Motor neuron (in vitro differentiated cells): ENCODE results near the gene GOLGA8A. TPM values are rescaled to one million over a fixed set of nuclear protein-coding genes. Genes with fewer than 3 reads are reported as not detected.
"Not testable (repeated sequence)": the region's sequence is repeated elsewhere in the genome, so short reads cannot be mapped to it uniquely, and the experiment has no call there.

Experiments used
- ATAC-seq, 8 experiments: fragments of 200-7000 bp; cut with Tn5 transposase; replicated peaks in 6 of 8; 2 replicates each; pipeline ENCODE4 v1.8.0; 2021; ENCODE audit warnings: mild to moderate bottlenecking in 8 of 8, moderate library complexity in 8 of 8
- H3K27ac ChIP-seq, 2 donors: fragments of 250-450 bp; sonication (Bioruptor Pico); 2 replicates each; pipeline ENCODE4 v1.9.0; 2021; ENCODE audit warnings: antibody characterized with exemption in 2 of 2, mild to moderate bottlenecking in 2 of 2, moderate library complexity in 1 of 2
- H3K4me1 ChIP-seq, 2 donors: fragments of 250-450 bp; sonication (Bioruptor Pico); replicated peaks in 1 of 2; 2 replicates each; pipeline ENCODE4 v1.6.1; 2021; ENCODE audit warnings: antibody characterized with exemption in 2 of 2, mild to moderate bottlenecking in 2 of 2, moderate library complexity in 1 of 2
- H3K4me3 ChIP-seq, 5 donors: fragments of 250-450 bp; sonication (Bioruptor Pico); 2 replicates each; pipeline ENCODE4 v1.9.0; 2021; ENCODE audit warnings: antibody characterized with exemption in 5 of 5, mild to moderate bottlenecking in 5 of 5, moderate library complexity in 4 of 5
- WGBS, 10 experiments: fragments of 450-650 bp; shearing (Covaris generic); methylation state at CpG; one replicate each; pipeline ENCODE4 v1.0.0; 2022; 5-methylcytosine and 5-hydroxymethylcytosine counted together
- in situ Hi-C, 9 experiments: fragments of 400-800 bp; cut with MboI; loops; one replicate each; pipeline ENCODE4 v1.15.0; 2021; ENCODE audit warnings: low sequenced_read_pairs in 9 of 9, low pct_unique_long_range_greater_than_20kb in 2 of 9; ENCODE audit not compliant: unreplicated experiment in 9 of 9
- total RNA-seq, 8 experiments: library from RNA; unstranded; fragments of 300-600 nt; gene quantifications; 2 replicates each; pipeline versions ENCODE4 v1.2.3 to v1.2.4, GENCODE V29; 2022

GOLGA8A gene
- total RNA-seq, 8 experiments from 2014 or later, result 33.7 to 129 (median 61.4) TPM

DNA sequence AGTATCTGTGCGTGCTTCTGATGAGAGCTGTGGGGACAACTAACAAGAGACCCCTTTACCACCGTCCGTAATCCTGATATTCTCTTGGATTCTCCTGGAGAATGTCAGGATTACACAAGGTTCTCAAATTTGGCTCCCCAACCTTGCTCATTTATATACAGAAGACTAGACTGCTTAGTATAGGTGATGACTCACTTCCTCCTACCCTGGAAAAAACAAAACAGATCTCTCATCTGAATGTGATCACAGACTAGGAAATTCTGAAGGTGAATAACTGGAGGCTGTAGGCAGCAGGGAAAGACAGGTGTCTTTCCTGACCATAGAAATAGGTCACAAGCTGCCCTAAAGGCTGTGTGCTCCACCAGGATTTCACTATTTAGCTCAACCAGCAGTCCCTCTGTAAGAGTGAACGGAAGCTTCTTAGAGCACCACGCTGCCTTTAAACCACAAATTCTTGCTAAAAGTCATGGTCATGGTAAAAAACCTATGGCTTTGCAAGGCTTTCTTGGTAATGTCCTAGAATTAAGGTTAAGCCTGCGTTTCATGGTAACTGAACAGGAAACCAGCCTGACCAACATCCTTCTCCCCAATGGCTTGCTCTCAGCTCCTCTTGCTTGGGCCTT, 39.9 kb downstream of the GOLGA8A start:
- in situ Hi-C loops, H3K4me1 ChIP-seq, ATAC-seq, H3K4me3 ChIP-seq, H3K27ac ChIP-seq: not testable (repeated sequence)
- no CpG with 5 or more reads among the region's 6 CpGs for WGBS, 10 experiments

DNA sequence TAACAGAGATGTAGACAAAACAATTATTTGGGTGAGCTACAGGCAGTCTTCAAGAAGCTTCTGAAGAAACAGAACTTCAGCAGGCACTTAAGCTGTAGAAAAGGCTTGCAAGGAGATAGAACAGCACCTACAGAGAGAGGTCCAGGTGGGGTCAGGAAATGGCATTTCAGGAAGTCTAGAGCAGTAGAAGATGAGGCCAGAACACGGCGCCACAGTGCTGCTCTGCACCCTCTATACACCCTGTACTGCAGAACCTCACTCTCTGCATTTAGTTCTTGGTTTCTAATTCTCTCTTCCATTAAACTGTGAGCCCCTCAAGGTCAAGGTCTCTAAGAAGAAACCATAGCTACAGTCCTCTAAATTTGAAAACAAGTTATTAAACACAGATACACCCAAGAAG, 44.6 kb downstream of the GOLGA8A start:
- in situ Hi-C loops, H3K4me1 ChIP-seq, ATAC-seq, H3K27ac ChIP-seq, H3K4me3 ChIP-seq: not testable (repeated sequence)
- WGBS, 10 experiments, result no CpG with 5 or more reads among the region's 2 CpGs

DNA sequence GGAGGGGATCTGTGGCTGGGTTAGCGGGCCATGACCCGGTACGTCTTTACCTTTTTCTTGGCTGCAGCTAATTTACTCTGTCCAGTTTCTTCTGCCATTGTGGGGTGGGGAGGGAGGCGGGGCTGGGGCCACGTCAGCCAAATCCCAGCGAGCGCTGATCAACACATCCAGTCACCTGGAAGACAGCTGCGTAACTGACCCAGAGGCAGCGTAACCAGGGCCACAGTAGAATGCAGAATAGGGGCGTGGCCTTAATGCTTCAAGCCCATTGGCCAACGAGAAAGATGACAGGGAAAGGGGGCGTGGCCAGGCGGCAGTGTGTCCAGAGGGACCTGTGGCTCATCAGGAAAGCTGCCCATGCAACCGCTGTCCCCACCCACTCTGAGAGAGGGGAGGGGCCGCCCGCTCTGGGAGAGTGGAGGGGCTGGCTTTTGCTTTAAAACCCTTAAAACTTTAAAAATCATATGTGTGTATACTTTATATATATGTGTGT, 48.0 kb downstream of the GOLGA8A start:
- WGBS, 10 experiments, result no CpG with 5 or more reads among the region's 16 CpGs
- H3K4me3 ChIP-seq, H3K4me1 ChIP-seq, in situ Hi-C loops, H3K27ac ChIP-seq: not testable (repeated sequence)
- peak in 1 of 8 experiments; percentile 29 for ATAC-seq

Other genes with a start within 250 kb of the GOLGA8A start
- gene KATNBL1, start 227.7 kb downstream of the GOLGA8A start, total RNA-seq, result 10 to 100 TPM; 19.3 to 52.0 (median 41.7) TPM
- 100 to 1,000 TPM in 4 of 8 experiments, 10 to 100 TPM in 4; 56.2 to 157 (median 106) TPM for gene EMC4, start 212.8 kb downstream of the GOLGA8A start, total RNA-seq
- 10 to 100 TPM in 6 of 8 experiments, 1 to 10 TPM in 2; 9.6 to 21.8 (median 13.7) TPM for gene SLC12A6, start 100.0 kb downstream of the GOLGA8A start, total RNA-seq
- 100 to 1,000 TPM; 137 to 420 (median 205) TPM for gene NOP10, start 94.7 kb downstream of the GOLGA8A start, total RNA-seq
- under 1 TPM; 0.07 to 0.52 (median 0.13) TPM for gene NUTM1, start 94.5 kb downstream of the GOLGA8A start, total RNA-seq
- gene LPCAT4, start 70.6 kb downstream of the GOLGA8A start, total RNA-seq, result 10 to 100 TPM in 7 of 8 experiments, 1 to 10 TPM in 1; 9.9 to 39.6 (median 21.8) TPM
- gene GOLGA8B, start 145.8 kb upstream of the GOLGA8A start, total RNA-seq, result 10 to 100 TPM; 25.2 to 84.8 (median 48.2) TPM